Body of pancreas (tissue), 4 donors: ENCODE data around the gene KDM3A. TPM values are rescaled to one million over a fixed set of nuclear protein-coding genes. Genes with fewer than 3 reads are reported as not detected.

Source experiments
- ATAC-seq: fragments of 150-250 bp; one replicate; pipeline ENCODE4 v1.9.1; 2016
- DNase-seq, 4 donors: peaks; one replicate each; pipeline ENCODE4 v3.0.0-alpha.2; 2019
- H3K27ac ChIP-seq, 4 donors: fragments of 200-600 bp; sonication (generic); 1 replicate in 3 of 4; 2 replicates in 1 of 4; pipeline versions ENCODE4 v1.5.1 to v1.6.1; 2016 to 2019; ENCODE audit warnings: mild to moderate bottlenecking in 1 of 4, mixed read lengths in 1 of 4, moderate library complexity in 1 of 4
- H3K27me3 ChIP-seq, 2 donors: fragments of 200-600 bp; sonication (generic); one replicate each; pipeline ENCODE4 v1.6.0; 2016; ENCODE audit warnings: mild to moderate bottlenecking in 1 of 2
- H3K36me3 ChIP-seq, 2 donors: fragments of 200-600 bp; sonication (generic); replicated peaks in 1 of 2; 2 replicates each; pipeline ENCODE4 v1.5.1; 2016; ENCODE audit warnings: low read depth in 2 of 2; ENCODE audit not compliant: insufficient read depth in 1 of 2
- H3K4me1 ChIP-seq: fragments of 200-600 bp; sonication (generic); one replicate; pipeline ENCODE4 v1.6.0; 2016
- H3K4me3 ChIP-seq, 2 donors: fragments of 200-600 bp; sonication (generic); 1 replicate in 1 of 2; 2 replicates in 1 of 2; pipeline ENCODE4 v1.5.1; 2016 to 2019
- H3K9me3 ChIP-seq, 3 donors: fragments of 200-600 bp; sonication (generic); 1 replicate in 2 of 3; 2 replicates in 1 of 3; pipeline ENCODE4 v1.5.1; 2016
- POLR2A ChIP-seq, 3 donors: fragments of 450-650 bp; IDR thresholded peaks; one replicate each; pipeline ENCODE4 v1.6.1; 2016; ENCODE audit warnings: antibody characterized with exemption in 3 of 3, mild to moderate bottlenecking in 2 of 3
- WGBS, 2 donors: methylation state at CpG; one replicate each; pipeline ENCODE4 v1.1.5; 2017; 5-methylcytosine and 5-hydroxymethylcytosine counted together
- intact Hi-C: fragments of 100-400 bp; cut with DNase I; formaldehyde crosslinking; loops from one replicate; pipeline ENCODE4 v1.15.1; 2023
- total RNA-seq, 2 donors: library from RNA; depleted of rRNA; stranded (reverse); fragments of >200 nt; gene quantifications; one replicate each; pipeline ENCODE4 v1.1.0, GENCODE V29; 2016
- TF ChIP-seq, protein P1 (sequence below), 7 experiments: fragments of 450-650 bp in 4 of 7; fragments of 200-600 bp in 3 of 7; sonication (generic) in 3 of 7; IDR thresholded peaks; one replicate each; pipeline ENCODE4 v1.5.1; 2016 to 2019; ENCODE audit warnings: antibody characterized with exemption in 7 of 7

Gene KDM3A
- total RNA-seq, 2 donors from 2014 or later = 34.0 to 47.8 TPM

- intact Hi-C loops = no loop called here
- peaks cover 8 to 25% of the 10 kb centered on the region in 2 donors for H3K36me3 ChIP-seq
Observed at GRCh38 chr2:86500325-86501083, 59.3 kb downstream of the KDM3A start.

GRCh38 chr2:86507600-86507999 is 66.4 kb downstream of the KDM3A start:
- DNase-seq (no peak), ATAC-seq (no peak)
- no peak overlapping the region for H3K4me3 ChIP-seq
- H3K27ac ChIP-seq = no peak overlapping the region
- H3K9me3 ChIP-seq = no peaks in the 10 kb centered on the region
- WGBS, 2 donors = 91 to 98% methylated on average over 7 of the region's 7 CpGs
- peaks cover 6 to 23% of the 10 kb centered on the region in 2 donors for H3K36me3 ChIP-seq
- intact Hi-C loops = no loop called here
- TF ChIP-seq POLR2A (IDR thresholded peaks at IDR 0.05) = no peak
- TF ChIP-seq, protein P1, sequence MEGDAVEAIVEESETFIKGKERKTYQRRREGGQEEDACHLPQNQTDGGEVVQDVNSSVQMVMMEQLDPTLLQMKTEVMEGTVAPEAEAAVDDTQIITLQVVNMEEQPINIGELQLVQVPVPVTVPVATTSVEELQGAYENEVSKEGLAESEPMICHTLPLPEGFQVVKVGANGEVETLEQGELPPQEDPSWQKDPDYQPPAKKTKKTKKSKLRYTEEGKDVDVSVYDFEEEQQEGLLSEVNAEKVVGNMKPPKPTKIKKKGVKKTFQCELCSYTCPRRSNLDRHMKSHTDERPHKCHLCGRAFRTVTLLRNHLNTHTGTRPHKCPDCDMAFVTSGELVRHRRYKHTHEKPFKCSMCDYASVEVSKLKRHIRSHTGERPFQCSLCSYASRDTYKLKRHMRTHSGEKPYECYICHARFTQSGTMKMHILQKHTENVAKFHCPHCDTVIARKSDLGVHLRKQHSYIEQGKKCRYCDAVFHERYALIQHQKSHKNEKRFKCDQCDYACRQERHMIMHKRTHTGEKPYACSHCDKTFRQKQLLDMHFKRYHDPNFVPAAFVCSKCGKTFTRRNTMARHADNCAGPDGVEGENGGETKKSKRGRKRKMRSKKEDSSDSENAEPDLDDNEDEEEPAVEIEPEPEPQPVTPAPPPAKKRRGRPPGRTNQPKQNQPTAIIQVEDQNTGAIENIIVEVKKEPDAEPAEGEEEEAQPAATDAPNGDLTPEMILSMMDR (IDR thresholded peaks at IDR 0.05) = no peak
- H3K4me1 ChIP-seq = no peaks in the 10 kb centered on the region
- no peaks in the 10 kb centered on the region for H3K27me3 ChIP-seq

More at GRCh38 chr2:86500325-86501083, 59.3 kb downstream of the KDM3A start:
- peaks cover 3% of the 10 kb centered on the region for H3K4me1 ChIP-seq
- no peak for TF ChIP-seq POLR2A (IDR thresholded peaks at IDR 0.05)
- TF ChIP-seq, protein P1 (IDR thresholded peaks at IDR 0.05) = no peak
- no peak overlapping the region for H3K4me3 ChIP-seq
- WGBS, 2 donors = 94 to 100% methylated on average over 2 of the region's 2 CpGs
- DNase-seq (no peak), ATAC-seq (no peak)
- no peaks in the 10 kb centered on the region for H3K27me3 ChIP-seq
- H3K9me3 ChIP-seq = peaks cover 0 to 6% (median 0%) of the 10 kb centered on the region in 3 donors
- no peak overlapping the region for H3K27ac ChIP-seq

DNA sequence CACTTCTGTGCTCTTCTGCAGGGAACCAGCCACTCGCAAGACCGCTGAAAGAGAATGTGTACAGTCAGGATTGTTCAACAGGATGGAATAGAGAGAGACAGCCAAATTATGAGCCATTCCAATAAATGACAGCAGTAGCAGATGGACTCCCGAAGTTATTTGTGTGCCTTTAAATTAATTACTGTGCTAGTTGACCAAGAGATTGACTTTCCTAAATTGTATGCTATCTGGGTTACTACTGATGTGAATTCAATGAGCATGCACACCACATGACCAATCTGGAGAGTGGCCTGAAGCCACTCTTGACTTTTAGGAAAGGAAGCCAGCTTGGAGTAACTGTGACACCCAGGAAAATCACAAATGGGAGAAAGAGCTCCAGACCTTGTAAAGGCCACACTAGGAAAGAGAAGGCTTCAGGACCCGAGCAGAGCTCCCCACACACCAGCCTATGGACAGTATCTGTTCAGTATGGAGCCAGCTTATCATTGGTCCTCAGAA is 69.3 kb downstream of the KDM3A start:
- intact Hi-C loops = no loop called here
- peaks cover 6 to 17% of the 10 kb centered on the region in 2 donors for H3K36me3 ChIP-seq
- DNase-seq = no peak
- H3K9me3 ChIP-seq = no peaks in the 10 kb centered on the region
- H3K27ac ChIP-seq = no peak overlapping the region
- no peaks in the 10 kb centered on the region for H3K4me1 ChIP-seq
- no peak for ATAC-seq
- no peak overlapping the region for H3K4me3 ChIP-seq
- H3K27me3 ChIP-seq = no peaks in the 10 kb centered on the region
- TF ChIP-seq, protein P1 (IDR thresholded peaks at IDR 0.05) = no peak
- TF ChIP-seq POLR2A (IDR thresholded peaks at IDR 0.05) = no peak
- 91 to 98% methylated on average over 4 of the region's 4 CpGs for WGBS, 2 donors

GRCh38 chr2:86512034-86512433 is 70.9 kb downstream of the KDM3A start:
- Histone ChIP-seq H3K27ac (no peak overlapping the region), H3K4me3 (no peak overlapping the region), H3K9me3 (no peaks in the 10 kb centered on the region), H3K36me3 (peaks cover 0 to 12% of the 10 kb centered on the region in 2 donors), H3K4me1 (no peaks in the 10 kb centered on the region), H3K27me3 (no peaks in the 10 kb centered on the region)
- intact Hi-C loops = no loop called here
- no peak for TF ChIP-seq POLR2A (IDR thresholded peaks at IDR 0.05)
- TF ChIP-seq, protein P1 (IDR thresholded peaks at IDR 0.05) = no peak
- WGBS, 2 donors = 87 to 89% methylated on average over 4 of the region's 4 CpGs
- ATAC-seq = no peak
- no peak for DNase-seq
